ENCODE data around the gene ZC3H13. TPM values are rescaled to one million over a fixed set of nuclear protein-coding genes. Genes with fewer than 3 reads are reported as not detected.
A peak's percentile ranks its signal among the peaks of the same experiment; 100 is the strongest.

The ZC3H13 gene
- total RNA-seq, 1 donor from 2014 or later, result 44.9 TPM

DNA sequence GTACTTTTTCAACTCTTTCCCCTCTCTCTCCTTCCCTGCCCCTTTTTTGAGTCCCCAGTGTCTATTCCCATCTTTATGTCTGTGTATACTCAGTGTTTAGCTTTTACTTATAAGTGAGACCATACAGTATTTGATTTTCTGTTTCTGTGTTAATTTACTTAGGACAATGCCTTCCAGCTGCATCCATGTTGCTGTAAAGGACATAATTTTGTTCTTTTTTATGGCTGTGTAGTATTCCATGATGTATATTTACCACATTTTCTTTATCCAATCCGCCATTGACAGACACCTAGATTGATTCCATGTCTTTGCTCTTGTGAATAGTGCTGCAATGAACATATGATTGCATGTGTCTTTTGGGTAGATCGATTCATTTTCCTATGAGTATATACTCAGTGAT lies 10.7 kb upstream of the ZC3H13 start:
- Mint-ChIP-seq H3K27ac (ENCODE audit: unreplicated experiment) (no peak overlapping the region), H3K4me1 (ENCODE audit: unreplicated experiment) (no peaks in the 10 kb centered on the region), H3K36me3 (ENCODE audit: low read depth, unreplicated experiment) (no peaks in the 10 kb centered on the region), H3K4me3 (ENCODE audit: unreplicated experiment) (no peak overlapping the region), H3K9me3 (ENCODE audit: unreplicated experiment) (no peaks in the 10 kb centered on the region), H3K27me3 (ENCODE audit: unreplicated experiment) (no peaks in the 10 kb centered on the region)
- TF ChIP-seq CTCF (IDR thresholded peaks at IDR 0.05; ENCODE audit: unreplicated experiment), result no peak
- no peak for DNase-seq (ENCODE audit: low spot score)

DNA sequence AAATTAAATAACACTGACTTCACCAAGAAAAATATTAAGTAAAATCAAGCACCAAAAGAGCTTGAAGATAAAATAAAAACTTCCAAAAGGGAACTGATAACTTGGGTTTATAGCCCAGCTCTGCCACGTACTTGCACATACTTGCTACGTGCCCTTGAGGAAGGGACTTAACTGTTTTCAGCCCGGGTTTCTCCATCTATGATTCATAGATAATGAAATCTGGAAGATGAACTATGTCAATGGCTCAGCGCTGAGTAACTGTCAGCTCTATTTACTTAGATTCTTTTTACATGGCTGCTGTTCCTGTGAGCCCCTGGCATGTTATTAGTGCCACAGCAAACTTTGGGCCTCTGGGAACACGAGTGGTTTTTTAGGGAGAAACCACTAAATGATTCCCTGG lies 9.6 kb upstream of the ZC3H13 start:
- H3K9me3 Mint-ChIP-seq (ENCODE audit: unreplicated experiment), result no peaks in the 10 kb centered on the region
- no peaks in the 10 kb centered on the region for H3K27me3 Mint-ChIP-seq (ENCODE audit: unreplicated experiment)
- H3K36me3 Mint-ChIP-seq (ENCODE audit: low read depth, unreplicated experiment), result no peaks in the 10 kb centered on the region
- H3K27ac Mint-ChIP-seq (ENCODE audit: unreplicated experiment), result no peak overlapping the region
- H3K4me1 Mint-ChIP-seq (ENCODE audit: unreplicated experiment), result peaks cover 6% of the 10 kb centered on the region
- no peak for DNase-seq (ENCODE audit: low spot score)
- H3K4me3 Mint-ChIP-seq (ENCODE audit: unreplicated experiment), result no peak overlapping the region
- TF ChIP-seq CTCF (IDR thresholded peaks at IDR 0.05; ENCODE audit: unreplicated experiment), result no peak

DNA sequence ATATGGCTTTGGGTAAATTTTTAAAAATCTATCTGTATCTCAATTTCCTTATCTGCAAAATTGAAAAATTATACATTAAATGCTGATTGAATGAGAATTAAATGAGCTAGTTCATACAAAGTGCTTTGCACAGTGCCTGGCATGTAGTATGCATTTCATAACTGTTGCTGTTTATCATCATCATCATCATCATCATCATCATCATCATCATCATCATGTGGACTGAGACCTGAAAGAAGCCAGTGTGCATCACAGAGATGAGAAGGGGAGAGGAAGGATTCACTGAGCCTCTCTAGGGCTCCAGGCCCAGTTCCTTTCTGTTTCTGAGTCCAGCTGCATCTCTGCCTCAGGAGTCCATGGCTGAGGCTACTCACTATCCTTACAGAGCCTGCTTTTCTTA lies 6.9 kb upstream of the ZC3H13 start:
- peaks cover 12% of the 10 kb centered on the region for H3K4me1 Mint-ChIP-seq (ENCODE audit: unreplicated experiment)
- no peak overlapping the region for H3K27ac Mint-ChIP-seq (ENCODE audit: unreplicated experiment)
- TF ChIP-seq CTCF (IDR thresholded peaks at IDR 0.05; ENCODE audit: unreplicated experiment), result no peak
- DNase-seq (ENCODE audit: low spot score), result no peak
- H3K9me3 Mint-ChIP-seq (ENCODE audit: unreplicated experiment), result no peaks in the 10 kb centered on the region
- no peak overlapping the region for H3K4me3 Mint-ChIP-seq (ENCODE audit: unreplicated experiment)
- no peaks in the 10 kb centered on the region for H3K36me3 Mint-ChIP-seq (ENCODE audit: low read depth, unreplicated experiment)
- no peaks in the 10 kb centered on the region for H3K27me3 Mint-ChIP-seq (ENCODE audit: unreplicated experiment)

DNA sequence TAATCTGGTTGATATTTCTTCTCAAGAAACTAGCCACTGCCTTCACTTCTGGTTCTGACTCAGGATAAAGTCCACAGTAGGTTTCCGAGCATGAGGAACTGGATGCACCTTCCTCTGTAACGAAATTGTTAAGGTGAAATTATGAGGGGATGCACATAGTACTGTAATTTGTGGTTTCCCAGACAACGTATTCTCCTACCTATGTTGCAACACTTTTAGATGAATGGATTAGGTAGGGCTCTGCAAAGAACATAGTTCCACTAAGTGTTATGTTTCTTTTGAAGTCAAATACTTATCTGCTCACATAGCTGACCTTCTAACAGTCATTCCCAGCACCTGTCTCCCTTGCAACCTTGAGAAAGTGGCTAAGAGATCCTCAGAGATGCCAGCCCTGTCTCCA lies 5.7 kb upstream of the ZC3H13 start:
- Mint-ChIP-seq H3K27me3 (ENCODE audit: unreplicated experiment) (peaks cover 2% of the 10 kb centered on the region), H3K4me1 (ENCODE audit: unreplicated experiment) (peaks cover 16% of the 10 kb centered on the region), H3K9me3 (ENCODE audit: unreplicated experiment) (no peaks in the 10 kb centered on the region), H3K4me3 (ENCODE audit: unreplicated experiment) (no peak overlapping the region), H3K36me3 (ENCODE audit: low read depth, unreplicated experiment) (no peaks in the 10 kb centered on the region), H3K27ac (ENCODE audit: unreplicated experiment) (no peak overlapping the region)
- no peak for TF ChIP-seq CTCF (IDR thresholded peaks at IDR 0.05; ENCODE audit: unreplicated experiment)
- no peak for DNase-seq (ENCODE audit: low spot score)

DNA sequence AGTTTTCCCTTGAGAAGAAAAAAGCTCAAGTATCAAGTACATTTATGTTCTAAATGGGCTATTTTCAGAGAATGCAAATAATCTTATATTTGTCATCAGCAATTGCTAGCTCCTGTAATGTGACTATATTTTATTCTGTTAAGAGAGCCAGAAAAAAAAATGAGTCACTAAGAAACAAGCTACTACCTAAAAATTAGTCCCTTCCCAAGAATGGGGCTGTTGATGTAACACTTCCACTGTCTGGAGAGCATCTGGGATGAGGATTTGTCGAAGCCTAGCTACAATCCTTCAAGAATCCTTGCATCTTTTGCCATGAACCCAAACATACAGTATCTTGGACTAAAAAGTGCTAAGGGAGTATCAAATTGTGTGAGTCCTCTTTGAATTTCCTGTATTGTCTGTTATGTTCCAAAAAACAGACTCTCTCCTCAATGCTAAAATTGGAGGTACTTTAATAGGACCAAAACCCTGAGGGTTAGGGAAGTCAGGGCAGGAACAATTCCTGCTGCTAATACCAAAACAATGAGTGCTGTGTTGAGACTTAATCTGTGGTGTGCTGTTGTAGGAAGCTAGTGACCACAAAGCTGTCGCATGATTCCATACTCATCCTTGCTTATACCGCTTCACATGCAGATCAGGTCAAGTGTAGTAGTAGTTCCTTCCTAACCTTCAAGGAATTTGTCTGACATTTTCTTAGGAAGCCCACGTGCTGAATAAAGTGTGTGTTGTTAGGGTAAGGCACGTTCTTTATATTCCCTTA lies 4.9 kb upstream of the ZC3H13 start:
- H3K4me3 Mint-ChIP-seq (ENCODE audit: unreplicated experiment), result no peak overlapping the region
- no peak for DNase-seq (ENCODE audit: low spot score)
- TF ChIP-seq CTCF (IDR thresholded peaks at IDR 0.05; ENCODE audit: unreplicated experiment), result no peak

More for the DNA sequence above, 4.9 kb upstream of the ZC3H13 start:
- H3K9me3 Mint-ChIP-seq (ENCODE audit: unreplicated experiment), result no peaks in the 10 kb centered on the region
- peak overlapping the region; percentile 48 for H3K27ac Mint-ChIP-seq (ENCODE audit: unreplicated experiment)
- peaks cover 2% of the 10 kb centered on the region for H3K27me3 Mint-ChIP-seq (ENCODE audit: unreplicated experiment)
- H3K4me1 Mint-ChIP-seq (ENCODE audit: unreplicated experiment), result peaks cover 19% of the 10 kb centered on the region
- H3K36me3 Mint-ChIP-seq (ENCODE audit: low read depth, unreplicated experiment), result no peaks in the 10 kb centered on the region
